Neural progenitor cell (in vitro differentiated cells): Measurements from ENCODE around the gene GDF9.

Experiments
- CTCF ChIP-seq: fragments of 200-600 bp; sonication (generic); IDR thresholded peaks from 2 replicates; pipeline ENCODE4 v1.5.1; 2017; ENCODE audit warnings: antibody characterized with exemption, mild to moderate bottlenecking
- EZH2 ChIP-seq: fragments of 200-600 bp; sonication (generic); IDR thresholded peaks from 2 replicates; pipeline ENCODE4 v1.6.1; 2017; ENCODE audit warnings: antibody characterized with exemption, mild to moderate bottlenecking, moderate library complexity
- EZH2phosphoT487 ChIP-seq: fragments of 200-600 bp; sonication (generic); IDR thresholded peaks from 2 replicates; pipeline ENCODE4 v1.6.1; 2017; ENCODE audit warnings: antibody characterized with exemption

- TF ChIP-seq EZH2phosphoT487 (no peak), CTCF (no peak), EZH2 (no peak)
Observed at GRCh38 chr5:132834057-132834456, 32.2 kb downstream of the GDF9 start.
